DMS114 treated with DMSO at 0.1 percent for 48 hours (cell line): ENCODE measurements around the gene MAPK1IP1L.

Source experiments
- DNase-seq: peaks from one replicate; lab custom pipeline; 2025; ENCODE audit not compliant: unreplicated experiment; lab: John Stamatoyannopoulos, UW

The MAPK1IP1L gene

GRCh38 chr14:55094292-55095157 lies 43.1 kb downstream of the MAPK1IP1L start:
- no peak for DNase-seq

GRCh38 chr14:55097881-55098560 lies 46.6 kb downstream of the MAPK1IP1L start:
- DNase-seq, result no peak

DNA sequence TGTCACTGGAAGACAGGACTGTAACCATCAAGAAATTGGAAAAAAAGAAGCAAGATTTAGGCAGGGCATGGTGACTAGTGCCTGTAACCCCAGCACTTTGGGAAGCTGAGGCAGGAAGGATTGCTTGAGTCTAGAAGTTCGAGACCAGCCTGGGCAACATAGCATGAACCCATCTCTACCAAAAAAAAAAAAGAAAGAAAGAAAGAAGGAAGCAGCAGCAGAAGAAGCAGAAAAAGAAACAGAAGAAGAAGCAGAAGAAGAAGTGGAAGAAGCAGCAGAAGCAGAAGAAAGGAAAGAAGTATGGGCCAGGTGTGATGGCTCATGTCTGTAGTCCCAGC lies 47.1 kb downstream of the MAPK1IP1L start:
- no peak for DNase-seq

DNA sequence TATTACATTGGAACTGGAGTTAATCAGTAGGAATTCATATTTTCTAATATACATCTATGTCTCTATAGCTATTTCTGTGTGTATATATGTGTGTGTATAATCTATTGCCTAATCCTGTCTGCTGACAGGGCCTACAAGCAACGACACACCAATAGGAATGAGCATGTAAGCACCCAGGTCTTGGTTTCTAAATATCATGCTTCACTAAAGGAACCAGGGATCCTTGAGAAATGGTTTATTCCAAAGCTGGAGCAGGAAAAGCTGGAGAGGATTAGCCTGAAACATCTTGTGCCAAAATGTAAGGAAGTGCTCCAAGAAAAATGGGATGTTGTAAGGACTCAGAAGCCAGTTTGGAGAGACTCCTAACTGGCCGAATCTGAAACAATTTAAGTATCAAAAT lies 48.3 kb downstream of the MAPK1IP1L start:
- no peak for DNase-seq

DNA sequence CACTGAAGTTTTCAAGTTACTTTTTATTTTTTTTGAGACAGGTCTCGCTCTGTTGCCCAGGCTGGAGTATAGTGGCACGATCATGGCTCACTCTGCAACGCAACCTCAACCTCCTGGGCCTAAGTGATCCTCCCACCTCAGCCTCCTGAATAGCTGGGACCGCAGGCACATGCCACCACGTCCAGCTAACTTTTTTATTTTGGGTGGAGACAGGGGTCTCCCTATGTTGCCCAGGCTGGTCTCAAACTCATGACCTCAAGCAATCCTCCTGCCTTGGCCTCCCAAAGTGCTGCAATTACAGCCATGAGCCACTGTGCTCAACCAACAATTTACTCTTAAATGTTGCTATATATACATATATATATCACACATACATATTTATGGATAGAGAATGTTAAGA lies 50.3 kb downstream of the MAPK1IP1L start:
- DNase-seq, result no peak

DNA sequence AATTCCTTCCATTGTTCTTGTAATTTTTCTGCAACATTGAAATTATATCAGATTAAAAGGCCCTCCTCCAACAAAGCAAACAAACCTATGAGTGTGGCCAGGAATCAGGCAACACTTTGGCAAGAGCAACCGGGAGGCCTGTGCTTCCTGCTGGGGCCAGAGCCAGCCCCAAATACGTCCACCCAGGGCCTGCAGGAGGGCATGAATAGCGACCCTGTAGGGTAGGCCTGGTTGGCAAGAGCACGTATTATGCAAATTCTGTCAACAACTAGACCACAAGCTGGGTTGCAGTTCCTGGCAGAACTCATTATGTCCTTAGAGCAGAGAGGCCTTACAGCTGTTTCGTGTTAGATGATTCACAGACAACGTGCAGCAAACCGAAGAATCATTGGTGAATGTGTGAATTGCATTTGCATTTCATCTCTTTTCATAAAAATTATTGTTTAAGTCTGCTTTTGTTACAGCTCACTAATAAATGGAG lies 50.7 kb downstream of the MAPK1IP1L start:
- no peak for DNase-seq

DNA sequence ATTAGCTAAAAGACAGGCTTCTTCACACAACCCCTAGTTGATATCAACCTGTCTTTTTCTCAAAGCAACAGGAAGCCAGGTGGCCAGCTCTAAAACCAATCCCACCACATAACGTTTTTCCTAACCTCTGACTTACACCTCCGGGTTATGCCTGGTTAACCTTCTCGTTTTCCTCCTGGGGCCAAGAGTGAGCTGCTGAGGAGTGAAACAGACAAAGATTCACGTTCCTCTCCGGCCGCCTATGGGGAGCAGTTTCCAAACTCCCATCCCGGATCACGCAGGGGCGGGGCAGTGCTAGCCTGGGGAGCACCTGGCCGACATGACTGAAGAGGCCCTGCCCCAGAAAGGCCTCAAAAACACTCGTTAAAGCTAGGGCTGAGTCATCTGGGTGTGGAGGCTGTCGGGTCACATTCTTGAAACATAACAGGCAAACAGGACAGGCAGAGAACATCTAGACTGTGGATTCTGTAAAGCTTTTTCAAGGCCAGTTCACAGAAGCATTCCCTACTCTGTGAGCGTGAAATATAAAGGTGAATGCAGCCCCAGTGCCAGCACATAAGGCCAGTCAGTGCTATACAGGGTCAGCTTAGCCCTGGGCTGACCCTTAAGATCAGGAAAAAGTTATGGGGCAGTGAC lies 51.7 kb downstream of the MAPK1IP1L start:
- no peak for DNase-seq

DNA sequence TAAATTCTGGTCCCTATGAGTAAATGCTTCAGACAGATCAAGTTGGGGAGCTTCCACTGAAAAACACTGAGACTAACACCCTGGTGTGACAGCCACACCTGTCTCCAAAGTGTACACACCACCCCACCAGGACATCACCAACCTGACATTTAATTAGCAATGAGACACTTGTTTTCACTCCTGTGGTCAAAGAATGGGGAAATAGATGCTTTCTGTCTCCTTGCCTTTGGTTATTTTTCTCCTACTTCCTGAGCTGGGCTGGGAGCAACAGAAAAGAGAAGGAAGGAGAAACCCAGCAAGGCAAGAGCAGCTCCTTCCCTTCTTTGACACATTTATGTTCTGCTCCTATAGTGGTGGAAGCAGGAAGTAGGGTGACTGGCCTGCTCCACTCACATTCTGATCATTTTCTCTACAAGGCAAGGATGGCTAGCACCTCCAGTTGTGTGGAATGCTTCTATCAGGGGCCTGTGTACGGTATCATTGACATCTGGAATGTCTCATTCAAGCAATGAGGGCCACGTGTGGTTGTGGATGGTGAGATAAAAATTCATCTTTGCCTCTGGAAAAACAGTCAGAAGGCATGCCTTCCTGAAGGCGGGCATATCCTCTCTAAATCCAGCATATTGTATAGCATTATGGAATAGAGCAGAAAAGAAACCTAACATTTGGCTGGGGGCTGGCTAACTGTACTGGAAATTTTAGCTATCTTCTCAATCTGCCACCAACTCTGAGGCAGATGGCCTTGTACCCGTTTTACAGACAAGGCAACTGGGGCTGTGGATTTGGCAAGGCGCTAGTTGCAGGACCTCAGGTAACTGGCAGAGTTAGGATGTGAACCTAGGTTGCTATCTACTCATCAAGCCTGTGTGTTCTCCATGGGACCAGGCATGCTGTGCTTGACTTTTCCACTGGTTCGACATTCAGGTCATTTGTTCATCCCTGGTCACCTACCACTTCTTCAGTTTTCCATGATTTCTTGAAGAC lies 52.8 kb downstream of the MAPK1IP1L start:
- DNase-seq, result no peak

- DNase-seq, result no peak
Observed at GRCh38 chr14:55105991-55106390, 54.5 kb downstream of the MAPK1IP1L start.

DNA sequence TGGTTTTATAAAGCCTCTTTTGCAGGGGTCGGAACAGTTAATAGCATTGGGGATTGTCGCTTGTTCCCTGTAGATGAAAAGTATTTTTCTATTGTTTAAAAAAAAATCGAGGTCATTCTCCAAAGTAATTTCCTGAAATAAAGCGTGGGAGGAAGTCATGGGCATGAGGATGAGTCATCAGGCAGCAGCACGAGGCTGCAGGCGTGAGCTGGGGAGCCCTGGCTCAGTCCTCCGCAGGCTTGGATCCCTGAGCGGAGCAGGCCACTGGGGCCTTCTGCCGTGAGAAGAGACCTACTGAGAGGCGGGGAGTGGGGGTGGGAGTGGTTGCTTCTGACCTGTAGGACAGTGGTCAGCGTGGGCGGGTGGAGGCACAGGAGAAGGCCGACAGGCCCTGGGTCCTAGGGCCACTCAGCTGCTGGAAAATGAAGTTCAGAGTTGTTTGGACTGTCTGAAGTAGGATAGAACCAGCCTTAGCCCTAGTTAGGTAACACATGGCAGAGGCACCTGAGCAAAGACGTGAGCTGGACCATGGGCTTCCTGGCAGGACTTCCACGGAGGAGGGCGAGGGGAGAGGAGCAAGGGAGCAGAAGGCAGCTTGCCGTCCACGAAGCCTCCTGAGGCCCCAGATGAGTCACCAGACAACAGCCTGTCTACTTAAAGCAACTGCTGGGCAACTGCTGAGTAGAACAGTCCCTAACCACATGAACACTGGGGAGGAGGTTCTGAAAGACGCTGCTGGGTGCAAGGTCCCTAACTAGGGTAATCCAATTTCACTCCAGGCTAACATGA lies 56.5 kb downstream of the MAPK1IP1L start:
- DNase-seq, result no peak

GRCh38 chr14:55109836-55110235 lies 58.4 kb downstream of the MAPK1IP1L start:
- no peak for DNase-seq

- no peak for DNase-seq
Observed at GRCh38 chr14:55111122-55111708, 59.8 kb downstream of the MAPK1IP1L start.

DNA sequence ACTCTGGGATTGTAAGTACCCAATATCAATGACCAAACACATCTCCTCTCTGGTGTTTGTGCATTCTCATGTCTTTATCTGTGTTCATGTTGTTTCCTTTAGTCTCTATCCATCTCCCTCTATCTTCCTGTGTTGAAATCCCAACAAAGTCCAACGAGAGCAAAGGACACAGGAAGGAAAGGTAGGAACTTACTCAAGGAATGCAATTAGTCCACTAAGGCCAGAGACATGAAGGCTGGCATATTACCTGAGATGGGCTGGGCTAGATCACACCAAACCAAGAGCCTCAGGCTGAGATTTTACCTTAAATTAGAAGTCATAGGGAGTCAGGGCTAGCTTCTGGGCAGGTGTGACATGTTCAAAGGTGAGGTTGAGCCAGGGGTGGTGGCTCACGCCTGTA lies 63.3 kb downstream of the MAPK1IP1L start:
- DNase-seq, result no peak

DNA sequence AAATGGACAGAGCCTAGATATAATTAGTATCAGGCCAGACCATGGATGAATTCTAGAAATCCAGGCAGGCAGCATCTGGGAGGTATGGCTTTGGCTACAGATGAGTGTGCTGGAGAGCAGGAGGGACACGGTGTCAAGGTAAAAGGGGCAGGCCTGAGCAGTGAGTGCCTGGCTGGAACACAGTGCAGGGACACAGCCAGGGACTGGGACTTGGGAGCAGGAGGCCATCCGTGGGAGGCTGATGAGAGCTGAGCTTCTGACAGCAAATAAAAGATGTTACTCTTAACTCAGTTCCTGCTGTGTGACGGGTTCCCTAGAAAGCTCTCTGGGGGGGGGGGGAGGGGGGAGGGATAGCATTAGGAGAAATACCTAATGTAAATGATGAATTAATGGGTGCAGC lies 64.0 kb downstream of the MAPK1IP1L start:
- DNase-seq, result no peak

- DNase-seq, result no peak
Observed at GRCh38 chr14:55115861-55116245, 64.4 kb downstream of the MAPK1IP1L start.

DNA sequence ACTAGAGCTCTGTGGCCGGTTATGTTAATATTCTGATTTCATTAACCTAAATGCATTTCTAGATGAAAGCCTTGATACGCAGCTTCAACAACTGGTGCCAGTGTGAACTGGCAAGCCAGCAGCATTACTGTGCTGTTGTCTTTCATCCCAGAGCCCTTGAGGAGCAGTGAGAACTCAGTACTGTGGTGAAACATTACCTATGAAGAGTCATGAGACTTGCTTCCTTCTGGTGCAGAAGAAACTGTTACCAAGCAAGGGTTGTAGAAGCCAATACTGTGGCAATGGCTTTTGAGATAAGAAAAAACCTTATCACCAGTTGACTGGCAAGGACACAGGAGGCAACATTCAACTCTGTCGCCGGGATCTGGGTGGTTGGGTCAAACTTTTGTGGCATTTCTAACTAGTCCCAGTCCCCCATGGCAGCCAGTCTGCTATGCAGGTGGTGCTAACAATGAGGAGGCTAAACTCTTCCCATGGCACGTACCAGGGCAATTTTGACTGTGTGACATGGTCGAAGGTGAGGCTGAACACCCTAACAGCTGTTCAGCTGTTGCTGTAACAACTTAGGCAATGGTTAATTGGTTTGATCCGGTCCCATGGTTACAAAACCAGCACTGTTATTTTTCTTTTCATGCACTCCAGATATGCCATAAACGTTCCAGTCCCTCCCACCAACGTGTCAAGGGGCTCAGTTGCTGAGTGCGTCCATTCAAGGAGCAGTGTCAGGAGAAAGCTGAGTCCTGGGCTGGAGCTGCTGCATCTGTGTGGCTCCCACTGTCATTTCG lies 65.0 kb downstream of the MAPK1IP1L start:
- DNase-seq, result no peak

DNA sequence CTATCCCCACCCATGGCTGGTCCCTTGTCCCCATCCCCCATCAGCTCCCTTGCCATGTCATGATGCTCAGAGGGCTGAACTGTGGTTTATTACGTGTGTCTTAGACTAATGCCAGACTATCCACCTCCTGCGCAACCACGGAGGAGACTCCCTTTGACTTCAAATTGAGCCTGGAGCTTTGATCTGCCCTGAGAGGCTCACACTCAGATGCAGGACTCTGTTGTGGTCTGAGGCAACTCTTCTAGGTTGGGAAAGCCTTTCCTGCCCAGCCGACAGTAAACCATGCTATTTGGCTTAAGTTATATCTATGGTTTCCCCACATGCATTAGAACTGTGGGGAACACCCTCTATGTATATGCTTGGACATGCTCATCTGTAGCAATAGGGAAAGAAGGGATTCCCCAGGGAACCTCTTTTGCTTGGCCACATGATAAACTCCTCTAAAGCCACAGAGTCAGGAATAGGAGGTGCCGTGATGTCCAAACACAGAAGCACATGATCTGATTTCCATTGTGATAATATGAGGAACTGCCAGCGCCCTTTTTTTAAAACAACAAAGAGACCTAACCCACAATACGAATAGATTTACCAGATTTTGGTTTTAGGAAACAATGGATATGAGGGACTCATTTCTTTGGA lies 66.5 kb downstream of the MAPK1IP1L start:
- no peak for DNase-seq

- DNase-seq, result no peak
Observed at GRCh38 chr14:55118761-55119160, 67.3 kb downstream of the MAPK1IP1L start.
